Stimulated activated CD8-positive, alpha-beta memory T cell treated with anti-CD3 and anti-CD28 coated beads, Interleukin-4, amount 100 ng/mL, for 4 hours (primary cell): ENCODE results near the gene CUL7.
A peak's percentile ranks its signal among the peaks of the same experiment; 100 is the strongest.
"Not testable (repeated sequence)": the region's sequence is repeated elsewhere in the genome, so short reads cannot be mapped to it uniquely, and the experiment has no call there.

Experiments used
- DNase-seq, 2 donors: peaks; one replicate each; pipeline ENCODE4 v3.0.0-alpha.2; 2020; ENCODE audit warnings: low read depth in 2 of 2, low spot score in 1 of 2

Gene CUL7

DNA sequence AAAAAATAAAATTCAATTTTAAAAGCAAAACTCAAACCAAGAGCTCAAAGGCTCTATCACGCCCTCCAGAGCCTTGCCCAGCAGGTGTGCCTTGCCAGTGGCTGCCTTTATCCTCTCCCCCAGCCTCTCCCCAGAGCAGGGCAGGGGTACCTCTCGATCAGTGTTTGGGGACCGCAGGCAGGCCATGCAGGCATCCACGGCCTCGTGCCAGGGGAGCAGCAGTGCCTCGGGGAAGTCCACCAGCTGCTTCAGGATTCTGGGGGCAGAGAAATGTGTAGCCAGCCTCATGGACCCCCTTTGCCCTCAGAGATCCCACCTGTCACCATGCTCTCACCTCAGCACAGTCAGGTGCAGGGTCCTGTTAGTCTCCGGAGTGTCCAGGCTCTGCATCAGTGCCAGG, 5.7 kb downstream of the CUL7 start:
- DNase-seq, result no peak

- no peak for DNase-seq
Measured at GRCh38 chr6:43045371-43045930, 8.2 kb downstream of the CUL7 start.

GRCh38 chr6:43043310-43043709, 10.3 kb downstream of the CUL7 start:
- no peak for DNase-seq

- DNase-seq, result not testable (repeated sequence)
Measured at GRCh38 chr6:43041475-43041874, 12.2 kb downstream of the CUL7 start.

- DNase-seq, result no peak
Measured at GRCh38 chr6:43040542-43041257, 13.0 kb downstream of the CUL7 start.

DNA sequence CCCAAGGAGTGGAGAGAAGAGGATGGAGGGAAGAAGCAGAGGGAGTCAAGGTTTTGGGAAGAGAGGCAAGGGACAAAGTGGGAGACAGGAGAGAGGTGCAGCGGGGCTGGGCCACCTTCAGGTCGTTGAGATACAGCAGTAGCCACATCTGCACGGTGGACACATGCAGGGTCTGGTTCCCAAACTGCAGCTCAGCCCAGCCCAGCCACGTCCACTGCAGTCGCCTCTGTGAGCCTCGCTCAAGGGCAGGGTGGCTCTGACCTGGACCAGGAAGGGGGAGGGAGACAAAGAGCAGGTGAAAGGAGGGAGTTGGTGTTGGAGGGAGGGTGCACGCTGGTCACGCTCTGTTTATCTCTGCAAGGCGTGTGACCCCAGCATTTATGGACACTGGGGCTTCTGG, 14.9 kb downstream of the CUL7 start:
- no peak for DNase-seq

- no peak for DNase-seq
Measured at GRCh38 chr6:43037706-43038105, 15.9 kb downstream of the CUL7 start.

DNA sequence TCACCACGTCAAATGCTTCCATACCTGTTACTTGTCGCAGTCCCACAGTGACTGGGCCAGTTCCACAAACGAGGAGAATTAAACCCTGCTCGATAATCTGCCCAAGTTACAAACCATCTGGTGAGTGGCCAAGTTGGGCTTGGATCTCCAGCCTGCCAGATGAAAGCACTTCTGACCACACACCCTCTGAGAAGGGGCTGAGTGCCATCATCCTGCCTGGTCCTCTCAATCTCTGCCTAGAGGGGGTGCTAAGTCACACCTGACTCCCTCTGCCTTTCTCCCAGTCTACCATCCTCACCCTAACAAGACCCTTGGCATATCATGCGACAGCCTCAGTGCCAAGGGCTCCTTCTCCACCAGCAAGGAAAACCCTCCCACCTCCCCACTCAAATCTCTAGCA, 16.5 kb downstream of the CUL7 start:
- no peak for DNase-seq

DNA sequence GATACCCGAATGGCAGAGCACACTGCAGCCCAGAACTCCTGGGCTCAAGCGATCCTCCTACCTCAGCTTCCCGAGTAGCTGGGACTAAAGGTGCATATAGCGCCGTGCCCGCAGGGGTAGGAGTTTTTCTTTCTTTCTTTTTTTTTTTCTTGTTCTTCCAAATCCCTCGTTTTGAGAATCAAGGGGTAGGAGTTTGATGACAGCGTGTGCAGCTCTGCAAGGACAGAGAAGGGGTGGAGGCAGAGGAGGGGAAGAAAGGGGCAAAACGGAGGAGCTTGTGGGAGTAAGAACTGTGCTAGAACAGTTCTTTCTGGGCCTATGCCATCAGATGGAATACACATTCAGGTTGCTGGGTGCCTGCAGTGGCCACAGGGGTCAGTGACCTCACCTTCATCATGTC, 16.9 kb downstream of the CUL7 start:
- no peak for DNase-seq

- no peak for DNase-seq
Measured at GRCh38 chr6:43035495-43036194, 18.0 kb downstream of the CUL7 start.

- no peak for DNase-seq
Measured at GRCh38 chr6:43034190-43034525, 19.5 kb downstream of the CUL7 start.

DNA sequence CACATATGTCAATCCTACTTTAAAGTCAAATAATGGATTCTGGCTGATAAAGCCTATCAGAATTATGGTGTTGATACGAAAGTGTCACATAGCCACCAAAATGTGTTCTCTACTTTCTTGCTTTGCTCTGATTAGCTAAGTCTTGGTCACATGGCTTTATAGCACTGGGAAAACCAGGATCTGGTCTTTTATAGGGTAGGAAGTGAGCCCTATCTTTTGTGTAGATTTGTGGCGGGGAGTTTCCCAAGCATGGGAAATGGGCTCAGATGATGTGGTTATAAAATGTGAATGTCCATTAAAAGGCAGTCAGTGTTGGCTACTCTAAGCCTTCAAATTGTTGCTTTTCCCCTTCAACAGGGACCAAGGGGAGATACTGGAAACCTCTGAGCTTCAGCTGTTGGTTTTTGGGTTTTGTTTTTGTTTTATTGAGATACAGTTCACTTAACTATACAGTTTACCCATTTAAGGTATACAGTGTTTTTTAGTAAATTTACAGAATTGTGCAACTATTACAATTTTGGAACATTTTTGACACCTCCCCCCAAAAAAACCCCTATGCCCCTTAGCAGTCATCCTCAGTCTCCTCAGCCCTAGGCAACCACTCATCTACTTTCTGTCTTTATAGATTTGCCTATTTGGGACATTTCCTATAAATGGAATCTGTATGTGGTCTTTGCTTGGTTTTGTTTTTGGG, 20.0 kb downstream of the CUL7 start:
- DNase-seq, result no peak

DNA sequence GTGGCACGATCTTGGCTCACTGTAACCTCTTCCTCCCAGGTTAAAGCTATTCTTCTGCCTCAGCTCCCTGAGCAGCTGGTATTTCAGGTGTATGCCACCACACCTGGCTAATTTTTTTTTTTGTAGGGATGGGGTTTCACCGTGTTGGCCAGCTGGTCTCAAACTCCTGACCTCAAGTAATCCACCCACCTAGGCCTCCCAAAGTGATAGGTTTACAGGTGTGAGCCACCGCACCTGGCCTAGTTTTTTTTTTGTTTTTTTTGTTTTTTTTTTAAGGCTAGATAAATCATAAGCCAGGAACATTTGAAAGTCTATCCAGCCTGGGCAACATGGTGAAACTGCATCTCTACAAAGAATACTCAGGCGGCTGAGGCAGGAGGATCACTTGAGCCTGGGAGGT, 21.3 kb downstream of the CUL7 start:
- no peak for DNase-seq

GRCh38 chr6:43029120-43029519, 24.5 kb downstream of the CUL7 start:
- no peak for DNase-seq

GRCh38 chr6:43026365-43026764, 27.3 kb downstream of the CUL7 start:
- DNase-seq, result no peak

DNA sequence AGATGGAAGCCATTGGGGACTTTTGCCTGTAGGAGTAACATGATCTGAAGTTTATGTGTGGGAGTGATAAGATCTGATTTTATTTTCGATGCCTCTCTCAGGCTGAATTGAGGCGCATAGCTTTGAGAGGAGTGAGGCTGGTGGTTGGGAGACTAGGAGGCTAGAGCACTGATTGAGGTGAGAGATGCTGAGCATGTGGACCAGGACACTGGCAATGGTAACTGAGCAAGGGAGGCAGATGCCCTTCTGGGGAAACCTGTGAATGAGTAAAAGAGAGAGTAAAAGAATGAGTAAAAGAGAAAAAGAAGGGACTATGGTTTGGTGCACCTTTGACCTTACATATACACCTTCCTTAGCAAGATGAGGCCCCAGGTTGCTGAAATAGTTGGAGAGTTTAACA, 29.2 kb downstream of the CUL7 start:
- DNase-seq, result no peak

- peak; percentile 33 to 39 for DNase-seq
Measured at GRCh38 chr6:43021270-43022047, 32.2 kb downstream of the CUL7 start, which contains the start of gene RRP36. Gene RRP36, plus strand, starts transcription at chr6:43021623. Its CDS starts 32 bp downstream, at chr6:43021655.

DNA sequence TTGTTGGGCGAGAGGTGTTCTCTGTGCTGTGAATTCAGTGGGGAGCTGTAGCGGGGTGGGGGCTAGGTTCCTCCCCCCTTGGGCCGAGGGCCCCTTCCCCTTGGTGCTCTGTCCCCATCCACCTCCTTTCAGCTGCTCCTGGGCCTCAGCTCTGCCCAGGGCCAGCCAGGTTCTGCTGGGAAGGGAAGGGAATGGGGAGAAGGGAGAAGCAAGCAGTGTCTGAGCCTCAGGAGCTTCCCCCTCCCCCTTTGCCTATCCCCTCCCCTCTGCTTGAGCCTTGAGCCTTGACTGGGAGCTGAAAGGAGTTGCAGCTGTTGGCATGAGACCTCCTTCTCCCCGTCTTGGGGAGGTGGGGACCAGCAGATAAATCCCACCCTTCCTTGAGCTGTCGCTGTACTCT, 32.8 kb downstream of the CUL7 start:
- DNase-seq, result no peak

DNA sequence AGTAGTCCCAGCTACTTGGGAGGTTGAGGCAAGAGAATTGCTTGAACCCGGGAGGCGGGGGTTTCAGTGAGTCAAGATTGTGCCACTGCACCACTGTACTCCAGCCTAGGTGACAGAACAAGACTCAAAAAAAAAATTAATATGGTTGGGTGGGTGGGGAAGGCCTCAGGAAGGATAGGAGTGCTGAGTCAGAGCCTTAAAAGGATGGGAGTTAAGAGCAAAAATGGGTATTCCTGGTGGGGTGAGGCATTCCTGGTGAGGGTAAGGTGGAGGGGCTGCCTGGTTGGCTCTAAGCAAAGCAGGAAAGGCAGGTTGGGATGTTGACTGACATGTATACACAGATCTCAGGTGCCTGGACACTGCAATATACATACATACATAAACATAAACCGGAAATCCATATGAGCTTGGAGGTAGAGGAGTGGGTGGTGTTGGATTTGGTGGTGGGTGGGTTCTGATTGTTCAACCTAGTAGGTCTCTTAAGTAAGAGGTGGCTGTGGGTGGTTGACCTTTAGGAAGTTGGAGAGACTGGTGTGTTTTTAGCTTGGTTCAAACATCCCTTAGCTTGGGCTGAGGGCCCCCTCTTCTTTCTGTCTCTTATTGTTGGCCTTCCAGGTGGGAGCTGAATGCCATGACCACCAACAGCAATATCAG, 33.5 kb downstream of the CUL7 start:
- no peak for DNase-seq

GRCh38 chr6:43019152-43019551, 34.5 kb downstream of the CUL7 start:
- no peak for DNase-seq

DNA sequence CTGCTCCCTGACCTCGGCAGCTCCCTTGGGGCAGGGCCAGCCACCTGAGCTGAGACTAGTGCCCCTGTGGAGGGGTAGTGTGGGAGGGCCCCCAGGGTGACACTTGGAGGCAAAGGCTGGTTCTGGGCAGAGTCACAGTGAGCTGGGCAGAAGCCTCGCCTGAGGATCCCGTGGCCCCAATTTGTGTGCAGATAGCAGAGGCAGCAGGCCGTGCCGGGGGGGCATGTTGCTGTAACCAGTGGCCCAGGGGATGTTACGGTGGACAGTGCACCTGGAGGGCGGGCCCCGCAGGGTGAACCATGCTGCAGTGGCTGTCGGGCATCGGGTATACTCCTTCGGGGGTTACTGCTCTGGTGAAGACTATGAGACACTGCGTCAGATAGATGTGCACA, 36.7 kb downstream of the CUL7 start:
- no peak for DNase-seq
